IMR-90 (cell line): ENCODE data around the gene GPATCH2. TPM values are rescaled to one million over a fixed set of nuclear protein-coding genes. Genes with fewer than 3 reads are reported as not detected.

Experiments
- ATAC-seq: fragments of 200-7000 bp; cut with Tn5 transposase; 2 replicates; pipeline ENCODE4 v1.9.1; 2020; ENCODE audit warnings: low read depth, mild to moderate bottlenecking, moderate library complexity
- BruUV-seq: library from RNA; stranded (reverse); fragments of 400-500 nt; replicated peaks from 2 replicates; lab custom pipeline; 2021; lab: Mats Ljungman, UMichigan
- CTCF ChIA-PET: fragments of 300-600 bp; formaldehyde crosslinking; extraction: SDS; loops from one replicate; lab custom pipeline; 2021; ENCODE audit warnings: antibody characterized with exemption; lab: Yijun Ruan, JAX
- POLR2A ChIA-PET: fragments of 300-600 bp; sonication (Branson Sonifier 250); formaldehyde crosslinking; loops from one replicate; lab custom pipeline; 2022; ENCODE audit warnings: antibody characterized with exemption; ENCODE audit not compliant: unreplicated experiment; lab: Charles Lee
- DNase-seq: peaks from one replicate; pipeline ENCODE4 v3.0.0; 2013
- H2AFZ ChIP-seq: replicated peaks from 2 replicates; pipeline ENCODE3; 2013; ENCODE audit warnings: low read length, mild to moderate bottlenecking; ENCODE audit not compliant: poor library complexity
- H2AK5ac ChIP-seq: 2 replicates; pipeline ENCODE4 v1.6.1; 2013; ENCODE audit warnings: low read depth, low read length, inconsistent platforms
- H2AK9ac ChIP-seq: replicated peaks from 2 replicates; pipeline ENCODE3; 2013; ENCODE audit warnings: mild to moderate bottlenecking, low read depth, low read length, moderate library complexity; ENCODE audit not compliant: poor library complexity
- H2BK120ac ChIP-seq: 2 replicates; pipeline ENCODE4 v1.6.1; 2013; ENCODE audit warnings: low read depth, low read length, inconsistent platforms
- H2BK15ac ChIP-seq: 3 replicates; pipeline ENCODE4 v1.6.1; 2013; ENCODE audit warnings: low read depth, low read length, inconsistent platforms
- H2BK20ac ChIP-seq: 2 replicates; pipeline ENCODE4 v1.6.1; 2013; ENCODE audit warnings: low read depth, mild to moderate bottlenecking, inconsistent platforms, low read length, moderate library complexity
- H2BK5ac ChIP-seq: 2 replicates; pipeline ENCODE4 v1.6.1; 2013; ENCODE audit warnings: mild to moderate bottlenecking, low read depth, low read length, inconsistent platforms; ENCODE audit not compliant: poor library complexity, severe bottlenecking
- H3K14ac ChIP-seq: replicated peaks from 2 replicates; pipeline ENCODE4 v1.6.1; 2013; ENCODE audit warnings: low read depth, low read length, inconsistent platforms
- H3K18ac ChIP-seq: 2 replicates; pipeline ENCODE4 v1.6.1; 2013; ENCODE audit warnings: low read depth, low read length, control low read depth
- H3K23ac ChIP-seq: 2 replicates; pipeline ENCODE4 v1.6.1; 2013; ENCODE audit warnings: low read depth, low read length, inconsistent platforms
- H3K27ac ChIP-seq: 2 replicates; pipeline ENCODE4 v1.5.1; 2013; ENCODE audit warnings: mild to moderate bottlenecking, control low read depth, low read length; ENCODE audit not compliant: insufficient read depth
- H3K27me3 ChIP-seq: 2 replicates; pipeline ENCODE4 v1.6.1; 2013; ENCODE audit warnings: low read length; ENCODE audit not compliant: control insufficient read depth, insufficient read depth
- H3K36me3 ChIP-seq: 2 replicates; pipeline ENCODE4 v1.6.1; 2013; ENCODE audit warnings: low read length, mixed read lengths; ENCODE audit not compliant: control insufficient read depth, insufficient read depth
- H3K4ac ChIP-seq: 2 replicates; pipeline ENCODE4 v1.6.1; 2013; ENCODE audit warnings: low read depth, low read length, inconsistent platforms
- H3K4me1 ChIP-seq: 2 replicates; pipeline ENCODE4 v1.6.1; 2013; ENCODE audit warnings: low read length, mixed read lengths; ENCODE audit not compliant: control insufficient read depth, insufficient read depth
- H3K4me2 ChIP-seq: 2 replicates; pipeline ENCODE4 v1.6.1; 2013; ENCODE audit warnings: low read depth, mild to moderate bottlenecking, control low read depth, low read length, moderate library complexity
- H3K4me3 ChIP-seq: 2 replicates; pipeline ENCODE4 v1.5.1; 2013; ENCODE audit warnings: low read depth, mild to moderate bottlenecking, control low read depth, low read length, moderate library complexity; ENCODE audit not compliant: insufficient read depth
- H3K56ac ChIP-seq: 2 replicates; pipeline ENCODE4 v1.6.1; 2013; ENCODE audit warnings: low read length, inconsistent platforms; ENCODE audit not compliant: insufficient read depth; ENCODE audit errors: extremely low read depth
- H3K79me1 ChIP-seq, 2 experiments: 2 replicates each; pipeline ENCODE4 v1.6.1; 2013; ENCODE audit warnings: low read length in 2 of 2, inconsistent platforms in 1 of 2, low read depth in 1 of 2
- H3K9ac ChIP-seq: 2 replicates; pipeline ENCODE4 v1.6.1; 2013; ENCODE audit warnings: low read depth, low read length, control low read depth
- H3K9me1 ChIP-seq: 2 replicates; pipeline ENCODE4 v1.6.1; 2013; ENCODE audit warnings: low read length, inconsistent platforms; ENCODE audit not compliant: insufficient read depth
- H3K9me3 ChIP-seq: 2 replicates; pipeline ENCODE4 v1.6.1; 2013; ENCODE audit warnings: low read length; ENCODE audit not compliant: control insufficient read depth, insufficient read depth
- H4K20me1 ChIP-seq: 2 replicates; pipeline ENCODE4 v1.6.1; 2013; ENCODE audit warnings: low read length, inconsistent platforms; ENCODE audit not compliant: insufficient read depth
- H4K5ac ChIP-seq: 2 replicates; pipeline ENCODE4 v1.6.1; 2013; ENCODE audit warnings: mild to moderate bottlenecking, low read depth, low read length, control low read depth
- H4K8ac ChIP-seq, 2 experiments: 2 replicates each; pipeline ENCODE4 v1.6.1; 2013; ENCODE audit warnings: low read depth in 2 of 2, low read length in 2 of 2, control low read depth in 1 of 2, inconsistent platforms in 1 of 2
- H4K91ac ChIP-seq: 2 replicates; pipeline ENCODE4 v1.6.1; 2013; ENCODE audit warnings: low read depth, low read length, inconsistent platforms; ENCODE audit not compliant: insufficient read depth
- BHLHE40 ChIP-seq: fragments of 150-350 bp; IDR thresholded peaks from 2 replicates; pipeline ENCODE4 v1.6.1; 2016; ENCODE audit warnings: mild to moderate bottlenecking, low read depth, low read length
- CTCF ChIP-seq: conservative IDR thresholded peaks from 2 replicates; pipeline ENCODE4 v1.5.1; 2012; ENCODE audit warnings: mild to moderate bottlenecking, low read depth, low read length, improper control_type of control experiment
- MAFK ChIP-seq: IDR thresholded peaks from 2 replicates; pipeline ENCODE4 v1.6.1; 2012; ENCODE audit warnings: low read depth, low read length, improper control_type of control experiment
- MAZ ChIP-seq: IDR thresholded peaks from 2 replicates; pipeline ENCODE4 v1.6.1; 2012; ENCODE audit warnings: low read depth, mild to moderate bottlenecking, low read length, improper control_type of control experiment, moderate library complexity, borderline replicate concordance
- MXI1 ChIP-seq: IDR thresholded peaks from 2 replicates; pipeline ENCODE4 v1.6.1; 2012; ENCODE audit warnings: low read depth, mild to moderate bottlenecking, low read length, moderate library complexity, borderline replicate concordance
- NFE2L2 ChIP-seq: fragments of 150-350 bp; IDR thresholded peaks from 2 replicates; pipeline ENCODE4 v1.6.1; 2016; ENCODE audit warnings: low read depth, mild to moderate bottlenecking, low read length
- RAD21 ChIP-seq: IDR thresholded peaks from 2 replicates; pipeline ENCODE4 v1.6.1; 2012; ENCODE audit warnings: low read length, improper control_type of control experiment
- RCOR1 ChIP-seq: IDR thresholded peaks from 2 replicates; pipeline ENCODE4 v1.6.1; 2012; ENCODE audit warnings: mild to moderate bottlenecking, low read length, improper control_type of control experiment; ENCODE audit not compliant: insufficient replicate concordance
- SMC3 ChIP-seq: fragments of 150-350 bp; IDR thresholded peaks from 2 replicates; pipeline ENCODE4 v1.6.1; 2016; ENCODE audit warnings: low read depth, mild to moderate bottlenecking, antibody characterized with exemption, low read length, moderate library complexity
- whole genome bisulfite sequencing, 2 experiments: methylation state at CpG; one replicate each; pipeline versions ENCODE4 v1.1.5 to v1.1.7; 2013; ENCODE audit warnings: missing lambda C conversion rate in 2 of 2; ENCODE audit not compliant: insufficient read length in 1 of 2; ENCODE audit errors: extremely low coverage in 2 of 2; 5-methylcytosine and 5-hydroxymethylcytosine counted together
- dilution Hi-C: fragments of 300-500 bp; cut with HindIII; formaldehyde crosslinking; loops from one replicate; pipeline ENCODE4 v1.14.3; 2018; ENCODE audit warnings: low sequenced_read_pairs; ENCODE audit not compliant: unreplicated experiment
- in situ Hi-C: fragments of 300-500 bp; cut with MboI; formaldehyde crosslinking; loops from 3 replicates; pipeline ENCODE4 v1.14.3; 2019; ENCODE audit warnings: low sequenced_read_pairs, inconsistent platforms, mixed read lengths
- intact Hi-C: fragments of 100-400 bp; cut with micrococcal nuclease; formaldehyde crosslinking; loops from 2 replicates; pipeline ENCODE4 v1.10.0; 2022
- polyA plus RNA-seq, 3 experiments: library from polyadenylated mRNA; depleted of rRNA; stranded (reverse); fragments of >200 nt; gene quantifications; 2 replicates each; pipeline ENCODE4 v1.2.3, GENCODE V29; 2012; ENCODE audit warnings: low replicate concordance in 1 of 3
- total RNA-seq: library from RNA; depleted of rRNA; stranded (reverse); fragments of >200 nt; gene quantifications from 2 replicates; pipeline ENCODE4 v1.2.3, GENCODE V29; 2012

Gene GPATCH2
- total and polyA plus RNA-seq, 2 of the 4 experiments (the other 2 are of a cell fraction) = 4.7 to 11.8 TPM

GRCh38 chr1:217389895-217390294, 241.0 kb downstream of the GPATCH2 start:
- Histone ChIP-seq H3K4me3 (no peak overlapping the region), H3K27me3 (no peaks in the 10 kb centered on the region)
- no TSS peak for BruUV-seq

More at GRCh38 chr1:217389895-217390294, 241.0 kb downstream of the GPATCH2 start:
- Histone ChIP-seq H2AK9ac (no peak overlapping the region), H3K36me3 (no peaks in the 10 kb centered on the region), H3K23ac (no peak overlapping the region), H3K4ac (no peak overlapping the region), H2BK120ac (no peak overlapping the region), H3K4me2 (no peak overlapping the region), H3K9me1 (no peaks in the 10 kb centered on the region), H2BK15ac (no peak overlapping the region), H3K9ac (no peak overlapping the region), H3K18ac (no peak overlapping the region), H2BK5ac (no peak overlapping the region), H4K8ac (no peak overlapping the region), H2BK20ac (no peak overlapping the region), H4K91ac (no peak overlapping the region), H3K9me3 (no peaks in the 10 kb centered on the region), H3K27ac (no peak overlapping the region), H3K14ac (no peak overlapping the region), H3K79me1 (no peaks in the 10 kb centered on the region), H2AFZ (no peak overlapping the region), H2AK5ac (no peak overlapping the region), H3K4me1 (no peaks in the 10 kb centered on the region), H3K56ac (no peak overlapping the region), H4K5ac (no peak overlapping the region), H4K20me1 (no peaks in the 10 kb centered on the region)
- ATAC-seq (no peak), DNase-seq (no peak)
- ChIA-PET CTCF (no interaction called here), POLR2A (no interaction called here)
- TF ChIP-seq MAZ (no peak), NFE2L2 (no peak), RAD21 (no peak), MXI1 (no peak), SMC3 (no peak), BHLHE40 (no peak), CTCF (no peak), RCOR1 (no peak), MAFK (no peak)
- dilution Hi-C loops (no loop called here), in situ Hi-C loops (no loop called here), intact Hi-C loops (loop anchor here (5.0 kb wide), 1 partner anchor 578 kb away; no protein-coding TSS in a partner anchor)
- no CpG with 5 or more reads among the region's 5 CpGs for WGBS, 2 experiments
